K562 (cell line): ENCODE results near the gene GLIS2. TPM values are rescaled to one million over a fixed set of nuclear protein-coding genes. Genes with fewer than 3 reads are reported as not detected.
A peak's percentile ranks its signal among the peaks of the same experiment; 100 is the strongest.

Experiments
- ATAC-seq: fragments of 200-7000 bp; cut with Tn5 transposase; 3 replicates; pipeline ENCODE4 v1.9.1; 2020; ENCODE audit warnings: moderate library complexity
- BruUV-seq: library from RNA; stranded (reverse); fragments of 400-500 nt; replicated peaks from 2 replicates; lab custom pipeline; 2021; lab: Mats Ljungman, UMichigan
- CTCF ChIA-PET: fragments of 300-600 bp; formaldehyde crosslinking; extraction: SDS; loops from one replicate; lab custom pipeline; 2021; ENCODE audit warnings: low intra/inter-chr PET ratio; lab: Yijun Ruan, JAX
- POLR2A ChIA-PET: fragments of 300-600, 350-650 bp; sonication (Branson Sonifier 250); formaldehyde crosslinking; extraction: SDS; loops from one replicate; lab custom pipeline; 2021; ENCODE audit warnings: antibody characterized with exemption, inconsistent platforms; lab: Yijun Ruan, JAX
- DNase-seq, 4 experiments: peaks; one replicate each; pipeline versions ENCODE4 v3.0.0 to v3.0.0-alpha.2; 2011 to 2018; ENCODE audit warnings: low spot score in 3 of 4, mixed read lengths in 3 of 4; ENCODE audit errors: extremely low read depth in 1 of 4
- FAIRE-seq: peaks from 2 replicates; lab custom pipeline; 2011; peaks lifted over from hg19 to GRCh38; lab: Jason Lieb, UNC
- H2AFZ ChIP-seq: 2 replicates; pipeline ENCODE4 v1.6.0; 2011; ENCODE audit warnings: low read depth, low read length, control low read depth, inconsistent platforms
- H3K27ac ChIP-seq: fragments of 200-600 bp; 3 replicates; pipeline ENCODE4 v1.8.0; 2011; ENCODE audit warnings: low read depth, mild to moderate bottlenecking, control low read depth, inconsistent platforms, low read length, moderate library complexity, mixed read lengths; ENCODE audit errors: extremely low read depth
- H3K27me3 ChIP-seq, 2 experiments: fragments of 300-600 bp in 1 of 2; 2 replicates in 1 of 2; 3 replicates in 1 of 2; pipeline versions ENCODE4 v1.6.0 to v1.8.0; 2011; ENCODE audit warnings: inconsistent platforms in 2 of 2, low read length in 2 of 2, mild to moderate bottlenecking in 1 of 2, mixed read lengths in 1 of 2, moderate library complexity in 1 of 2; ENCODE audit not compliant: control insufficient read depth in 2 of 2, insufficient read depth in 2 of 2
- H3K36me3 ChIP-seq: fragments of 300-600 bp; 3 replicates; pipeline ENCODE4 v1.8.0; 2011; ENCODE audit warnings: mild to moderate bottlenecking, low read length, inconsistent platforms; ENCODE audit not compliant: control insufficient read depth, insufficient read depth
- H3K4me1 ChIP-seq, 2 experiments: fragments of 200-600 bp in 1 of 2; replicated peaks in 1 of 2; 2 replicates in 1 of 2; 3 replicates in 1 of 2; pipeline versions ENCODE4 v1.5.1 to v1.8.0; 2011; ENCODE audit warnings: inconsistent platforms in 2 of 2, low read length in 2 of 2, mild to moderate bottlenecking in 1 of 2, mixed read lengths in 1 of 2, moderate library complexity in 1 of 2; ENCODE audit not compliant: control insufficient read depth in 2 of 2, insufficient read depth in 2 of 2
- H3K4me2 ChIP-seq: 2 replicates; pipeline ENCODE4 v1.6.1; 2011; ENCODE audit warnings: low read length, control low read depth, inconsistent platforms, mixed read lengths; ENCODE audit not compliant: insufficient read depth
- H3K4me3 ChIP-seq: fragments of 200-600 bp; sonication (generic), shearing (Covaris generic); 2 replicates; pipeline ENCODE4 v1.5.1; 2016; ENCODE audit warnings: control low read depth, inconsistent platforms
- H3K79me2 ChIP-seq: fragments of 200-600 bp; 3 replicates; pipeline ENCODE4 v1.8.0; 2011; ENCODE audit warnings: low read length, inconsistent platforms; ENCODE audit not compliant: control insufficient read depth, insufficient read depth
- H3K9ac ChIP-seq, 2 experiments: 2 replicates each; pipeline versions ENCODE4 v1.6.0 to v1.6.1; 2011; ENCODE audit warnings: low read depth in 2 of 2, low read length in 2 of 2, control low read depth in 1 of 2, inconsistent platforms in 1 of 2, mild to moderate bottlenecking in 1 of 2, mixed read lengths in 1 of 2; ENCODE audit not compliant: insufficient read depth in 1 of 2
- H3K9me1 ChIP-seq: one replicate; pipeline ENCODE4 v1.6.0; 2011; ENCODE audit warnings: inconsistent platforms, mild to moderate bottlenecking, low read length, moderate library complexity; ENCODE audit not compliant: control insufficient read depth, insufficient read depth
- H3K9me3 ChIP-seq: replicated peaks from 2 replicates; pipeline ENCODE4 v1.5.1; 2011; ENCODE audit warnings: low read depth, low read length, inconsistent platforms; ENCODE audit not compliant: control insufficient read depth, insufficient read depth
- H4K20me1 ChIP-seq: replicated peaks from 2 replicates; pipeline ENCODE4 v1.6.1; 2011; ENCODE audit warnings: low read length, inconsistent platforms, mixed read lengths; ENCODE audit not compliant: control insufficient read depth, insufficient read depth
- E2F3 ChIP-seq: fragments of 250-450 bp; sonication (Bioruptor Pico); IDR thresholded peaks from 2 replicates; pipeline ENCODE4 v1.4.0; 2020; ENCODE audit warnings: mild to moderate bottlenecking
- ZFP36 ChIP-seq: fragments of 150-350 bp; IDR thresholded peaks from 2 replicates; pipeline ENCODE4 v1.6.1; 2018; ENCODE audit warnings: low read length, low read depth; ENCODE audit not compliant: partially characterized antibody
- WGBS: fragments of 100-300 bp; shearing (Covaris generic); methylation state at CpG from one replicate; pipeline ENCODE4 v1.1.6; 2016; ENCODE audit warnings: low coverage, mixed read lengths; ENCODE audit not compliant: insufficient coverage; ENCODE audit errors: missing lambda C conversion rate; 5-methylcytosine and 5-hydroxymethylcytosine counted together
- in situ Hi-C: fragments of 300-500 bp; cut with MboI; formaldehyde crosslinking; loops from 4 replicates; pipeline ENCODE4 v1.15.0; 2018; ENCODE audit warnings: inconsistent platforms, mixed read lengths
- intact Hi-C: fragments of 100-400 bp; cut with micrococcal nuclease; formaldehyde crosslinking; loops from 2 replicates; pipeline ENCODE4 v1.14.2; 2022
- polyA plus RNA-seq, 8 experiments: library from polyadenylated mRNA; depleted of rRNA in 4 of 8; stranded (reverse) in 5 of 8; unstranded in 3 of 8; fragments of >200 nt; fragmentation: Nextera tagmentation in 2 of 8; fragmentation: Illumina TruSeq in 1 of 8; extraction: Ambion mirVana in 2 of 8; extraction: Trizol in 1 of 8; gene quantifications; 2 replicates each; pipeline versions ENCODE4 v1.2.1 to v1.2.3, GENCODE V29; 2011 to 2014; ENCODE audit warnings: inconsistent platforms in 1 of 8, missing spikeins in 1 of 8
- total RNA-seq, 7 experiments: library from RNA; depleted of rRNA in 6 of 7; stranded (reverse); fragments of >200 nt in 6 of 7; fragmentation: Illumina TruSeq in 2 of 7; extraction: Trizol in 2 of 7; gene quantifications; 2 replicates each; pipeline versions ENCODE4 v1.2.1 to v1.2.3, GENCODE V29; 2011 to 2021; ENCODE audit warnings: low replicate concordance in 1 of 7

The GLIS2 gene
- total and polyA plus RNA-seq, 9 of the 15 experiments (the other 6 are each of a cell fraction or from before 2014, with no cell fraction given), result 0.10 to 9.0 (median 0.57) TPM

DNA sequence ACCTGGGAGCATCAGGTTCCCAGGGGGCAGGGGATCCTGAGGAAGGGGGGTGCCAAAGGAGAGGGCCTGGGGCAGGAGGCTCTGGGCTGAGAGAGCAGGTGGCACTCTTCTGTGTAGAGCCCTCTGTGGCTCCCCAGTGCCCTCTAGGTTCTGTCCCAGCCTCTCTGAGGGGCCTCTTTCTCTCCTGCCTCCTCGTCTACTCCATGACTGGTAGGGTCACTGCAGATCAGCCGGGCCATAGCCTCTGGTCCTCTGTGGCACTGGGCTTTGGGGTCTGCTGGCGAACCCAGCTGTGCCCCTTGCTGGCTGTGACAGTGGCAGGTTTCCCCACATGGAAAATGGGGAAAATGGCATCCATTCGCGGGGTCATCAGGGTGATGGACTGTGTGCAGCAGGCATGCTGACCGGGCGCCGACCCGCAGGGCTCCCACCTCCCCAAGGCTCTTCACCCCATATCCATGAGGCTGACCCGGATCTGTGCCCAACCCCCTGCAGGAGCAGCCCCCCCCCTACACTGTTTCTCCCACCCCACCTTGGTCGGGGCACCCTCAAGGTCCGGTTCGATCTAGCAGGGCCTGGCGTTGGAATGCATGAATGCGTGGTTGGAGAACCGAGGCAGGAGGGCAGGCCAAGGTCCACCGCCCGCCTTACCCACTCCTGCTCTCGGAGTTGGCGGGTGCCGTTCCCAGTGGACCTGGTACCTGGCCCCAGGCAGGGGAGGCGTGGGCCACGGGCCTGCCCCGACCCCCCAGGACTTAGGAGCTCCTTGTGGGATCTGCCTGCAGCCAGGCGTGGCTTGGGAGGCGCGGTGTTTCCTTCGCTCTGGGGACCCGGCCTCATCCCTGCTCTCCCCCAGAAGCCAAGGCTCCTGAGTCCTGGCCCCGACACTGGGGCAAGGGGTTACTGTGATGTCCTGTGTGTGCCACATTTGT, 6.5 kb downstream of the GLIS2 start:
- 74% methylated on average over 23 of the region's 30 CpGs for WGBS
- ATAC-seq (no peak), FAIRE-seq (no peak), DNase-seq (no peak)
- no peak overlapping the region for H3K27ac ChIP-seq
- TF ChIP-seq E2F3 (no peak), ZFP36 (peak; percentile 55)
- no peak overlapping the region for H3K4me2 ChIP-seq
- ChIA-PET CTCF (no interaction called here), POLR2A (interaction anchor here (0.6 to 0.7 kb wide), 2 partner anchors 14 to 15 kb away, joined by 3 read pairs; no protein-coding TSS in a partner anchor)
- H3K27me3 ChIP-seq, result no peaks in the 10 kb centered on the region
- H3K9ac ChIP-seq, result peak overlapping the region in 1 of 2 experiments; percentile 45; a peak in 1 of 4 replicates
- H3K36me3 ChIP-seq, result no peaks in the 10 kb centered on the region
- no peak overlapping the region for H2AFZ ChIP-seq
- no peaks in the 10 kb centered on the region for H3K9me1 ChIP-seq
- no peaks in the 10 kb centered on the region for H3K9me3 ChIP-seq
- intact Hi-C loops (no loop called here), in situ Hi-C loops (loop anchor here (10.0 kb wide), 2 partner anchors 118 to 338 kb away; no protein-coding TSS in a partner anchor)
- no TSS peak for BruUV-seq
- H3K4me3 ChIP-seq, result no peak overlapping the region
- H3K79me2 ChIP-seq, result peaks cover 17% of the 10 kb centered on the region; the same call in 2 of the 3 replicates
- H3K4me1 ChIP-seq, result peaks cover 3 to 86% of the 10 kb centered on the region in 2 experiments; a peak in 4 of 5 replicates
- peaks cover 9% of the 10 kb centered on the region for H4K20me1 ChIP-seq
